OCI-LY3 (cell line): ENCODE data around the gene PLAAT4.

Source experiments
- H2AFZ ChIP-seq: fragments of 200-600, 300-600 bp; shearing (Covaris generic); 2 replicates; pipeline ENCODE4 v1.6.0; 2014; ENCODE audit warnings: antibody characterized with exemption, low read depth, low read length
- H3K27ac ChIP-seq: fragments of 200-600, 300-600 bp; sonication (generic); 2 replicates; pipeline ENCODE4 v1.5.1; 2014; ENCODE audit warnings: mild to moderate bottlenecking, low read length, moderate library complexity, mixed read lengths
- H3K27me3 ChIP-seq: fragments of 200-600, 300-600 bp; sonication (generic); 2 replicates; pipeline ENCODE4 v1.6.1; 2014; ENCODE audit warnings: low read depth, low read length, mixed read lengths
- H3K36me3 ChIP-seq: fragments of 200-600, 300-600 bp; sonication (generic); replicated peaks from 2 replicates; pipeline ENCODE3; 2014; ENCODE audit warnings: low read depth, low read length, mixed read lengths
- H3K4me1 ChIP-seq: fragments of 300-600, 200-600 bp; sonication (generic); 2 replicates; pipeline ENCODE4 v1.6.1; 2014; ENCODE audit warnings: low read length, mixed read lengths
- H3K4me2 ChIP-seq: fragments of 200-600, 300-600 bp; sonication (generic); 2 replicates; pipeline ENCODE4 v1.6.1; 2014; ENCODE audit warnings: low read length, mixed read lengths
- H3K4me3 ChIP-seq: fragments of 300-600, 200-600 bp; sonication (generic); 2 replicates; pipeline ENCODE4 v1.5.1; 2014; ENCODE audit warnings: antibody characterized with exemption, mild to moderate bottlenecking, low read length, moderate library complexity
- H3K79me2 ChIP-seq: fragments of 300-600, 200-600 bp; shearing (Covaris generic); 2 replicates; pipeline ENCODE4 v1.6.1; 2014; ENCODE audit warnings: mild to moderate bottlenecking, low read length, mixed read lengths
- H3K9ac ChIP-seq: fragments of 300-600, 200-600 bp; shearing (Covaris generic); 2 replicates; pipeline ENCODE4 v1.6.0; 2014; ENCODE audit warnings: mild to moderate bottlenecking, low read length, moderate library complexity
- H3K9me3 ChIP-seq: fragments of 200-600, 300-600 bp; shearing (Covaris generic); 2 replicates; pipeline ENCODE4 v1.6.1; 2014; ENCODE audit warnings: low read length, mixed read lengths; ENCODE audit not compliant: insufficient read depth
- H4K20me1 ChIP-seq: fragments of 200-600, 300-600 bp; sonication (generic); 2 replicates; pipeline ENCODE4 v1.6.1; 2016; ENCODE audit warnings: low read length, mixed read lengths; ENCODE audit not compliant: insufficient read depth
- EZH2phosphoT487 ChIP-seq: fragments of 200-600 bp; shearing (Covaris generic); IDR thresholded peaks from 2 replicates; pipeline ENCODE4 v1.6.1; 2018; ENCODE audit warnings: antibody characterized with exemption, mixed run types, low read depth
- TF ChIP-seq, protein P1 (sequence below): fragments of 200-600, 300-600 bp; sonication (generic); IDR thresholded peaks from 2 replicates; pipeline ENCODE4 v1.5.1; 2014; ENCODE audit warnings: antibody characterized with exemption, low read length, low read depth

The PLAAT4 gene, protein sequence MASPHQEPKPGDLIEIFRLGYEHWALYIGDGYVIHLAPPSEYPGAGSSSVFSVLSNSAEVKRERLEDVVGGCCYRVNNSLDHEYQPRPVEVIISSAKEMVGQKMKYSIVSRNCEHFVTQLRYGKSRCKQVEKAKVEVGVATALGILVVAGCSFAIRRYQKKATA

DNA sequence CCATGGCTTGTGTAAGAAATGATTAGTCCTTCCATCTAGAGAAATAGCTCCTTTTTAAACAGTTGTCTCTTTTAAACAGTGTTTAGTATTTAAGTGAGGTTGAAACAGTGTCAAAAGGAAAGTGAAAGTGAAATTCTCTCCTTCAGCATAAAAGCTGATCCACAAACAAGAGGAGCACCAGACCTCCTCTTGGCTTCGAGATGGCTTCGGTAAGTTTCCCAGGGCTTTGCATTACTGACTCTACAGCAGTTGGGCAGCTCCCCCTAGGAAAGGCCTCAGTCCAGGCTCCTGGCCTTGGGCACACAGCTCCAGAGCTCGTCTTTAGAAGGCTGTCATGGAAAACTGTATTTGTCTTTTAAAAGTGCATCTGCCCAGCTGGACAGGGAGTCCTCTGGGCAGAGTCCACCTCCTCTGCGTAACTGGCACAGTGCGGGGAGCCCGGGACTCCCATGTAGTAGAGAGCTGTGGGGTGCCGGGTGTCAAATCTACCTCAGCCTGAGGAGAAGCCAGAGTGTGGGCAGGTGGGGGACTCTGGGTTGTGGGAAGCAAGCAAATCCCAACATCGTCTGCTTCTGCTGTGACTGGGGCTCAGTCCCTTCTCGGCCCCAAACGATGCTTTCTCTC is at the start of gene PLAAT4:
PLAAT4 (plus strand) TSS at position 140 of the 624 bp plus-strand sequence; CDS start at position 201, 61 bp downstream.
- no peaks in the 10 kb centered on the region for H3K9me3 ChIP-seq
- H4K20me1 ChIP-seq = no peaks in the 10 kb centered on the region
- H3K4me3 ChIP-seq = peak within 1 kb of the TSS; percentile 49
- H3K4me1 ChIP-seq = peaks cover 18% of the 10 kb centered on the region
- no peaks in the 10 kb centered on the region for H3K36me3 ChIP-seq
- peak within 1 kb of the TSS; percentile 82 for H2AFZ ChIP-seq
- H3K27ac ChIP-seq = no peak within 1 kb of the TSS
- no peaks in the 10 kb centered on the region for H3K79me2 ChIP-seq
- H3K9ac ChIP-seq = peak within 1 kb of the TSS; percentile 12; the same call in 1 of the 2 replicates
- TF ChIP-seq, protein P1, sequence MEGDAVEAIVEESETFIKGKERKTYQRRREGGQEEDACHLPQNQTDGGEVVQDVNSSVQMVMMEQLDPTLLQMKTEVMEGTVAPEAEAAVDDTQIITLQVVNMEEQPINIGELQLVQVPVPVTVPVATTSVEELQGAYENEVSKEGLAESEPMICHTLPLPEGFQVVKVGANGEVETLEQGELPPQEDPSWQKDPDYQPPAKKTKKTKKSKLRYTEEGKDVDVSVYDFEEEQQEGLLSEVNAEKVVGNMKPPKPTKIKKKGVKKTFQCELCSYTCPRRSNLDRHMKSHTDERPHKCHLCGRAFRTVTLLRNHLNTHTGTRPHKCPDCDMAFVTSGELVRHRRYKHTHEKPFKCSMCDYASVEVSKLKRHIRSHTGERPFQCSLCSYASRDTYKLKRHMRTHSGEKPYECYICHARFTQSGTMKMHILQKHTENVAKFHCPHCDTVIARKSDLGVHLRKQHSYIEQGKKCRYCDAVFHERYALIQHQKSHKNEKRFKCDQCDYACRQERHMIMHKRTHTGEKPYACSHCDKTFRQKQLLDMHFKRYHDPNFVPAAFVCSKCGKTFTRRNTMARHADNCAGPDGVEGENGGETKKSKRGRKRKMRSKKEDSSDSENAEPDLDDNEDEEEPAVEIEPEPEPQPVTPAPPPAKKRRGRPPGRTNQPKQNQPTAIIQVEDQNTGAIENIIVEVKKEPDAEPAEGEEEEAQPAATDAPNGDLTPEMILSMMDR = no peak
- no peak for TF ChIP-seq EZH2phosphoT487
- peak within 1 kb of the TSS; percentile 77 for H3K4me2 ChIP-seq
- peaks cover 26% of the 10 kb centered on the region for H3K27me3 ChIP-seq

DNA sequence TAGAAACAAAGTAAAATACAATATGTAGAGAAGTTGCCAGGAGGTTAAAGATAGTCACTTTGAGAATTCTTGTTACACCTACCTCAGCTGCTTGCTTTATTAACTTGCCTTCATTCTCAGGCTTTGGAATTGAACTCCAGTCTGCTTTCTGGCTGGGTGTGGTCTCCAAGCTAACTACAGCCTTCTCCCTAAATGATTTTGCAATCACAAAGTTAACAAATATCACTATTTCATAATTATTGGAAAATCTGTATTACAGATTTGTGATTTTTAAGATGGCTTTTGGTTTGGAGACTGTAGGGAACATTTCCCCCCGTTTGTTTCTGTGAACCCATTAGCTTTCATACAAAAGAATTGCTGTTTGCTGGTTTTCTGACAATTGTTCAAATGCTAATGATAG is 47.8 kb upstream of the PLAAT4 start:
- TF ChIP-seq, protein P1 = no peak
- no peak for TF ChIP-seq EZH2phosphoT487
- Histone ChIP-seq H3K79me2 (no peaks in the 10 kb centered on the region), H3K4me2 (no peak overlapping the region), H2AFZ (no peak overlapping the region), H3K27ac (no peak overlapping the region), H4K20me1 (no peaks in the 10 kb centered on the region), H3K9ac (no peak overlapping the region), H3K9me3 (peaks cover 4% of the 10 kb centered on the region), H3K36me3 (no peaks in the 10 kb centered on the region), H3K27me3 (peaks cover 18% of the 10 kb centered on the region), H3K4me1 (no peaks in the 10 kb centered on the region), H3K4me3 (no peak overlapping the region)

DNA sequence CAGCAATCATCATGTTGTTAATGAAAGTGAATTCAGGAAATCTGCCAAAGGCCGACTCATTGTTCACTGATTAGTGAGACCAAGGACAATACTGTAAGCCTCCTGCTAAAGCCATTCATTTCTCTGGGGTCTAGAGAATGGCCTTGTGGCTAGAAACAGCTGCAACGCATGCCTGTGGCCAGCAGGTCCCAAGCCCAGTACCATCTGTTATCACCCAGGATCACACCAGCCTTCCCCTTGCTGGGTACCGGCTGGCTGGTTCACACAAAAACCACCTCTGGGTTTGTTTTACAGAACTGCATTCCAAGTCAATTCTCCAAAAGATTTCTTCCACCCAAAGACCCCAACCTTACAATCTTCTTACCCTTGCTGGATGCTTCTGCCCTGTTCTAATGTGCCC is 46.7 kb upstream of the PLAAT4 start:
- TF ChIP-seq, protein P1 = no peak
- no peak for TF ChIP-seq EZH2phosphoT487
- Histone ChIP-seq H3K4me1 (no peaks in the 10 kb centered on the region), H3K9ac (no peak overlapping the region), H3K27ac (no peak overlapping the region), H3K4me2 (no peak overlapping the region), H3K27me3 (peaks cover 19% of the 10 kb centered on the region), H3K79me2 (no peaks in the 10 kb centered on the region), H3K9me3 (peaks cover 4% of the 10 kb centered on the region), H4K20me1 (no peaks in the 10 kb centered on the region), H3K36me3 (no peaks in the 10 kb centered on the region), H3K4me3 (no peak overlapping the region), H2AFZ (no peak overlapping the region)

DNA sequence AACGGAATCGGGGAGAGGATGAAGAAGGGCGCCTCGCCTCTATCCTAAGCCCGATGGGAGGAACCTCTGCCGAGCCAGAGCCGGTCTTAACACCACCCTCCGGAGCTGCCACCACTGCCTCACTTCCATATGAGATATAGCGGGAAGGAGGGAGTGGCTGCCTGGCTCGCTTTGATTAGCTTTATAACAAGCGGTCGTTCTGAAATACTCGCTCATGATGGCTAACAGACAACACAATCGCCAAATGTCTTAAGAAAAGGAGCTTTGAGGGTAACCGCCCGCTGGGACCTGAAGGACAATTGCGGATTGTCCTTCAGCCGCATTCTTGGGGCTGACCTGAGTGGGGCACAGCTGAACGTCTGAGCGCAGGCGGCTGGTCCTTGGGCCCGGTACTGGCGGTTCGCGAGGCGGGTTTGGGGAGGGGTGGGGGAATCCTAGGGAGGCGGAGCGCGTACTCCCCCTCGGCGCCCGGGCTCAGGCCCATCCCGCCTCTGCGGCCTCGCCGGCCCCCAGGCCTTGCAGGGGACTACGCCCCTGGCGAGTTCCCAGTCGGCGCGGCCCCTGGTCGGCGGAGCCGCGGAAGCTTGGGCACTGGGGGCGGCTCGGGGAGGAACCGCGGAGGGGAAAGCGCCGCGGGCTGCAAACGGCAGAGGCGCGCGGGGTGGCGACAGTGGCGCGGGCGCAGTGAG is 45.9 kb upstream of the PLAAT4 start, which contains the start of gene PLAAT5:
PLAAT5 (minus strand) TSS at position 617 of the 689 bp plus-strand sequence; CDS start at position 484, 133 bp downstream.
- no peak within 1 kb of the TSS for H3K9ac ChIP-seq
- H4K20me1 ChIP-seq = no peaks in the 10 kb centered on the region
- no peaks in the 10 kb centered on the region for H3K36me3 ChIP-seq
- no peak within 1 kb of the TSS for H3K27ac ChIP-seq
- H3K4me3 ChIP-seq = no peak within 1 kb of the TSS
- no peaks in the 10 kb centered on the region for H3K4me1 ChIP-seq
- TF ChIP-seq, protein P1 = no peak
- no peak for TF ChIP-seq EZH2phosphoT487
- H2AFZ ChIP-seq = no peak within 1 kb of the TSS
- H3K4me2 ChIP-seq = no peak within 1 kb of the TSS
- H3K27me3 ChIP-seq = peaks cover 13% of the 10 kb centered on the region
- peaks cover 2% of the 10 kb centered on the region; the same call in 1 of the 2 replicates for H3K9me3 ChIP-seq
- H3K79me2 ChIP-seq = no peaks in the 10 kb centered on the region
